Natural killer cell treated with Interleukin-12 subunit alpha and Interleukin-12 subunit beta and Interleukin-15 and Interleukin-18, amount 100 ng/mL, for 72 hours (primary cell): ENCODE data around the gene PRICKLE3. TPM values are rescaled to one million over a fixed set of nuclear protein-coding genes. Genes with fewer than 3 reads are reported as not detected.

Experiments used
- ATAC-seq, 2 donors: fragments of 150-1000 bp; cut with Tn5 transposase in 1 of 2; sonication (Bioruptor Pico), chemical (Tn5 transposase) in 1 of 2; 2 replicates each; pipeline ENCODE4 v1.10.0; 2021
- DNase-seq: peaks from one replicate; pipeline ENCODE4 v3.0.0; 2022; ENCODE audit warnings: low spot score
- H3K27ac Mint-ChIP-seq, 2 donors: 1 replicate in 1 of 2; 2 replicates in 1 of 2; pipeline ENCODE4 v1.8.0; 2022; ENCODE audit warnings: mixed read lengths in 2 of 2, mild to moderate bottlenecking in 1 of 2, moderate library complexity in 1 of 2
- H3K27me3 Mint-ChIP-seq, 2 donors: 1 replicate in 1 of 2; 2 replicates in 1 of 2; pipeline ENCODE4 v1.8.0; 2022; ENCODE audit warnings: mixed read lengths in 2 of 2
- H3K36me3 Mint-ChIP-seq: one replicate; pipeline ENCODE4 v1.8.0; 2022; ENCODE audit warnings: mixed read lengths
- H3K4me1 Mint-ChIP-seq, 2 donors: 1 replicate in 1 of 2; 2 replicates in 1 of 2; pipeline ENCODE4 v1.8.0; 2022; ENCODE audit warnings: low read depth in 2 of 2, mixed read lengths in 2 of 2, mild to moderate bottlenecking in 1 of 2
- H3K4me3 Mint-ChIP-seq: one replicate; pipeline ENCODE4 v1.8.0; 2022; ENCODE audit warnings: mixed read lengths
- H3K9me3 Mint-ChIP-seq: 2 replicates; pipeline ENCODE4 v1.8.0; 2022; ENCODE audit warnings: mixed read lengths
- total RNA-seq, 2 donors: library from RNA; stranded (reverse); gene quantifications; one replicate each; pipeline ENCODE4 v1.2.3, GENCODE V29; 2022

PRICKLE3 gene
- total RNA-seq, 2 donors from 2014 or later: 13.1 to 16.0 TPM

DNA sequence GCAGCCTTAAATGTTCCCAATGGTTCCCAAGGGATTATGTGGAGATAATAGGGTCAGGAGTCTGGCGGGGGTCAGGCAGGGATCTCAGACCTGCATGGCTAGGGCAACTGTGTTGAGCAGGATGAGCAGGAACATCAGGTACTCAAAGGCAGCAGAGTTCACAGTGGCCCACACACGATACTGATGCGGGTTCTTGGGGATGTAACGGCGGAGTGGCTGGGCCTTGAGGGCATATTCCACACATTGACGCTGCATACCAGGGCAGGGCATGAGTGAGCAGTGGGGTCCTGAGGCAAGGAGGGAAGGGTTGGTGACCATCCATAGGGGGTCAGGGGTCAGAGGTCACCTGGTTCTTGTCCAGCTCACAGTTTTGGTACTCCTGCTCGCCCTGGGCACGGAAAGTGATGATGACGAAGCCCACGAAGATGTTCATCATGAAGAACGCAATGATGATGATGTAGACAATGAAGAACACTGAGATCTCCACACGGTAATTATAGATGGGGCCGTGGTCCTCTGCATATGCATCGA lies 28.9 kb upstream of the PRICKLE3 start:
- peak; percentile 47 for DNase-seq
- Mint-ChIP-seq H3K36me3 (no peaks in the 10 kb centered on the region), H3K9me3 (peaks cover 5% of the 10 kb centered on the region), H3K27ac (no peak overlapping the region), H3K4me3 (no peak overlapping the region), H3K27me3 (peaks cover 0 to 3% of the 10 kb centered on the region in 2 donors), H3K4me1 (no peaks in the 10 kb centered on the region)
- no peak for ATAC-seq

DNA sequence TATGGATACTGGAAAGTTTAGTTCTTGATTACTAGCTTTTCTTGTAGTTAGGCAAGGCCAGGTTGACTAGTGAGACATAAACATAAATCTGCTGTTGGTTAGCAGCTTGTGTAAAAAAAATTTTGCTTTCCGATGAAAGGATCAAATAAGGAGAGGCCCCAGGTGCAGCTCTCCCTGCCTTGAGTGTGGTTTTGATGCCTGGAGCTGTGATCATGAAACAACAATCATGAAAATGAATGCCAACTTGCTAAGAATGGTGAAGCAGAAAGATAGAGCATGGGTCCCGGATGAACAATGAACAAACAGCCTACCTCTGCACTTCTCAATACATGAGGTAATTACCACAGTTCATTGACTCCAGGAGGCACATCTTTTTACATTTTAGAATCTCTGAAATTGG lies 28.2 kb upstream of the PRICKLE3 start:
- Mint-ChIP-seq H3K4me3 (no peak overlapping the region), H3K27me3 (peaks cover 0 to 3% of the 10 kb centered on the region in 2 donors), H3K4me1 (no peaks in the 10 kb centered on the region), H3K27ac (no peak overlapping the region), H3K9me3 (peaks cover 5% of the 10 kb centered on the region), H3K36me3 (no peaks in the 10 kb centered on the region)
- ATAC-seq (no peak), DNase-seq (peak; percentile 2)

DNA sequence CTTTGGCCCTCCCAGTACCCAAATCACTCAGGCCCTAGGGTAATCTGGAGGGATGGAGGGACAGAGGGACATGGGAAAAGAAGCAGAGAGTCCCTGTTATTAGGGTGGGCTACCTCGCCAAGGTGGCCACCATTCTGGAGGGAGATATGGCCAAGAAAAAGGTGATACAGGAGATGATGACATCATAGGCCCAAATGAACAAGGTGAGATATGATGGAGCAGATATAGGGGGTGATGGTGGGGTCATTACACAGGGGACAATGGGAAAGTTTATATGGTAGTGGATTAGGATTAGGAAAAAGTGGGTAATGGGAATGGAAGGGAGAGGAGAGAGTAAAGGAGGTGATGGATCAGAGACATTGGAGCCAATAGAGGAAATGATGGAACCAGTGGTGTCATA lies 26.7 kb upstream of the PRICKLE3 start:
- Mint-ChIP-seq H3K36me3 (no peaks in the 10 kb centered on the region), H3K4me1 (no peaks in the 10 kb centered on the region), H3K27me3 (peaks cover 0 to 3% of the 10 kb centered on the region in 2 donors), H3K9me3 (peaks cover 5% of the 10 kb centered on the region), H3K27ac (no peak overlapping the region), H3K4me3 (no peak overlapping the region)
- no peak for DNase-seq
- ATAC-seq: no peak

DNA sequence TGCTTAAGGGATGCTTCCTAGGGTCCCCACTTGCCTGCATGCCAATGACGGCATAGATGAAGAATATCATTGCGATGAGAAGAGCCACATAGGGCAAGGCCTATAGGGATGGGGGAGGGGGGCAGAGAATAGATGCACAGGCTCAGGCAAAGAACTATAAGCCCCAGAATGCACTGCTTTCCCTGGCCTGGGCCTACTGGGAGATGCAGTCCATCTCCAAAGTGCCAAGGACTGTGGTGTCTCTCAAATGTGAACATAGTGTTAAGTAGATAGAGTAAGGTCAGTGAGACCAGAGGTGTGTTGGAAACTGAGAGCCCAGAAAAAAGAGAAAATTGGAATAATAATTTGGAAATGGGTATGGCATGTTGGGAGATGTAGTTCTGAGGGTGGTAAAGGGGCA lies 26.0 kb upstream of the PRICKLE3 start:
- no peaks in the 10 kb centered on the region for H3K36me3 Mint-ChIP-seq
- H3K27me3 Mint-ChIP-seq: peaks cover 0 to 3% of the 10 kb centered on the region in 2 donors
- H3K27ac Mint-ChIP-seq: no peak overlapping the region
- H3K4me1 Mint-ChIP-seq: no peaks in the 10 kb centered on the region
- ATAC-seq (no peak), DNase-seq (no peak)
- peaks cover 5% of the 10 kb centered on the region for H3K9me3 Mint-ChIP-seq
- H3K4me3 Mint-ChIP-seq: no peak overlapping the region

DNA sequence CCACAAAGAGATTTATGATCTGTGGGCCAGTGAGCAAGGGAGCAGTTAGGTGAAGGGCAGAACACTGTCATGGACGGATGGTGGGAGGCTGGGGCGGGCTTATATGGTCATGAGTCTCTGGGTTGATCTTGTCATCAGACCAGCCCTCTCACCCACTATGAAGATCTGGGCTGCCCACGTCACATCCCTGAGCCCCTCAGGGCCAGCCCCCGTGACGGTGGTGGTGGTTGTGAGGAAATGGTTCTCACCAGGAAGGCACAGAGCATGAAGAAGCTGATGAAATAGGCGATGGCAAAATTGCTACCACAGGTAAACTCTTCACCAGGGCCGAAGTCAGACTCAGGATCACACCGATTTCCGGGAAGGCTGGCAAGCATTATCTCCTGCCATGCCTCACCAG lies 24.9 kb upstream of the PRICKLE3 start:
- no peak overlapping the region for H3K27ac Mint-ChIP-seq
- DNase-seq: no peak
- H3K27me3 Mint-ChIP-seq: peaks cover 0 to 3% of the 10 kb centered on the region in 2 donors
- no peak for ATAC-seq
- no peaks in the 10 kb centered on the region for H3K4me1 Mint-ChIP-seq
- peaks cover 5% of the 10 kb centered on the region for H3K9me3 Mint-ChIP-seq
- no peaks in the 10 kb centered on the region for H3K36me3 Mint-ChIP-seq
- no peak overlapping the region for H3K4me3 Mint-ChIP-seq

DNA sequence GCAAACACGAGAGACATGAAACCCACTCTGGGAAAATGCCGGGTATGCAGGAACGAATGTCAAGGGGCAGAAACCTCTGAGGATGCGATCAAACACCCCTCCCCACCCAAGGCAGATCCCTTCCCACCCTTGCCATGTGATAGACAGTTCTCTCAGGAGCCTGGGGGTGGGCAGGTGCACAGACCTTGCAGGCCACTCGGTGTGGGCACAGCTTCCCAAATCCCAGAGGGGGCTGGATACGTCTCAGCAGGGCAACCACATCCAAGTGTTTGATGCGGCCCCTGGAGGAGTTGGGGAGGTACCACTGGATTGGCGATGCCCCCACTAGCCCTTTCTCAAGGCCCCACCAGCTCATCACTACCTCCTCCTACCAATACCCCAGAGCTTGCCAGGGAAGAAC lies 24.2 kb upstream of the PRICKLE3 start:
- no peak for DNase-seq
- Mint-ChIP-seq H3K4me1 (no peaks in the 10 kb centered on the region), H3K27me3 (peaks cover 0 to 3% of the 10 kb centered on the region in 2 donors), H3K9me3 (peaks cover 5% of the 10 kb centered on the region), H3K4me3 (no peak overlapping the region), H3K36me3 (no peaks in the 10 kb centered on the region), H3K27ac (no peak overlapping the region)
- no peak for ATAC-seq

DNA sequence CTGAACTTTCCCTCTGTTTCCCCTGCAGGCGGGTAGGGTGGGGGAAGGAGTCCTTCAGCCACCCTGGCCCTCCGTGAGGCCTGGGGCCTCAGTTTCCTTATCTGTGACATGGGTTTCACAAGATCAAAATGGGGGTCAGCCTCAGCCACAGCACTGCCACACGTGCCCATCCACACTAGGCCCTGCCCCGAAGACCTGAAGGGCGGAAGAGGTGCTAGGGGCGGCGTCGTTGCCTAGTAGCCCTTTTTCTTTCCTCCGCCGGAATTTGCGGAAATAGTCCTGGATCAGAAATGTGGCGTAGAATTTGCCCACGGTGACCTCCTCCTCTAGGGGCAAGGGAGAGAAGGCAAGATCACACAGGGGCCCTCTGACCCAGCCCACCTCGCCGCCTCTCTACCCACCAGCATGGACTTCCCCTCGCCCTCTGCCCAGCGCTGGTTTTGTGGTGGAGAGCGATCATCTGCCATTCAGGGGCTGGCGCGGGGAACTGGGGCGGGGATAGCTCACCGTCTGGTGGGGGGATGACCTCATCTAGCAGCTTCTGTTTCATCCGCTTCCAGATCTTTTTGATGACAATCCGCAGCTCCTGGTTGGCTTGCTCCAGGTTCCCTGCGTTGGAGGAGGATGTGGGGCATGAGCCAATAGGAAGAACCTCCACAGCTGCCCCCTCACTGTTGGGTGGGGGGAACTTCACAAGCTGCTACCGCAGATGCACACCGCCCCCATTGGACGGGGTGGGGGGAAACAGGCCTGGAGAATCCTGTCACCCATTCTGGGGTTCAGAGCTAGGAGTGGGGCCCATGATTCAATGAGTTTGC lies 23.5 kb upstream of the PRICKLE3 start:
- Mint-ChIP-seq H3K27ac (no peak overlapping the region), H3K9me3 (peaks cover 5% of the 10 kb centered on the region), H3K4me1 (no peaks in the 10 kb centered on the region), H3K4me3 (no peak overlapping the region), H3K36me3 (no peaks in the 10 kb centered on the region), H3K27me3 (peaks cover 0 to 3% of the 10 kb centered on the region in 2 donors)
- peak in 1 of 2 donors; percentile 57 for ATAC-seq
- no peak for DNase-seq

DNA sequence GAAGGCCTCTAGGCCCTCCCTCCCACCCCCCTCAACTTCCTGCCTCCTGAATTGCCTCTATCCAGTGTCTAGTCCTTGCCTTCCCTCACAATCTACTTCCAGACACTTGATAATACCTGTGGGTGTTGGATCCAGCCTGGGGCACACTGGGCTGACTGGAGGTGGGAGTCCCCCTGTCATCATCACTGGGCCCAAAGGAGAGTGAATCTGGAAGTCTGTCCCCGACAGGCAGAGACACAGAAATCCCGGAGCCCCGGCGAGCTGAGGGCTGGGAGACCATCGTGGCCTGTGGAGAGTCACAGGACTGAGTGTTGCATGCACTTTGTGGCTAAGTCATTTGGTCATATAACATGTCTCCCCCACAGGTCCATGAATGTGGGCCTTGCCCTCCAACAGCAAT lies 22.2 kb upstream of the PRICKLE3 start:
- DNase-seq (no peak), ATAC-seq (no peak)
- Mint-ChIP-seq H3K4me1 (no peaks in the 10 kb centered on the region), H3K27ac (no peak overlapping the region), H3K9me3 (peaks cover 5% of the 10 kb centered on the region), H3K36me3 (no peaks in the 10 kb centered on the region), H3K27me3 (peaks cover 0 to 6% of the 10 kb centered on the region in 2 donors), H3K4me3 (no peak overlapping the region)

DNA sequence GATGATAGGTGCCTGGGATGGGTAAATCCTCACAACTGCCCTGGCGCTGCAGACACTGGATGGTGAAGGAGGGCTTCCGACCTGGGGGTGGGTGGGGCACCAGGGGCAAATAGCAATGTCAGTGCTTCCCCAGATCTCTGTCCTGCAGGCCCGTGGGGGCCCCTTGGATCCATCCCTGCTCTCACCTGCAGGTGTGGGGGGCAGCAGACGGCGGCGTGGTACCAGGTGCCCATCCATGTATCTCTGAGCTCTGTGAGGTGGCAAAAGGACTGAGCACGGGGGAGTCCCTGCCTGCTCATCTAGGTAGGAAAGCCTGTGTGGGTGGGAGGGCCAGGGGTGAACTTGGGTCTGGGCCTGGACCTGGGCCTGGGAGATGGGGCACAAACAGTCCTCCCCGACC lies 20.4 kb upstream of the PRICKLE3 start:
- peaks cover 0 to 6% of the 10 kb centered on the region in 2 donors for H3K27me3 Mint-ChIP-seq
- DNase-seq (no peak), ATAC-seq (no peak)
- no peaks in the 10 kb centered on the region for H3K36me3 Mint-ChIP-seq
- no peak overlapping the region for H3K4me3 Mint-ChIP-seq
- H3K27ac Mint-ChIP-seq: no peak overlapping the region
- H3K9me3 Mint-ChIP-seq: no peaks in the 10 kb centered on the region
- no peaks in the 10 kb centered on the region for H3K4me1 Mint-ChIP-seq

DNA sequence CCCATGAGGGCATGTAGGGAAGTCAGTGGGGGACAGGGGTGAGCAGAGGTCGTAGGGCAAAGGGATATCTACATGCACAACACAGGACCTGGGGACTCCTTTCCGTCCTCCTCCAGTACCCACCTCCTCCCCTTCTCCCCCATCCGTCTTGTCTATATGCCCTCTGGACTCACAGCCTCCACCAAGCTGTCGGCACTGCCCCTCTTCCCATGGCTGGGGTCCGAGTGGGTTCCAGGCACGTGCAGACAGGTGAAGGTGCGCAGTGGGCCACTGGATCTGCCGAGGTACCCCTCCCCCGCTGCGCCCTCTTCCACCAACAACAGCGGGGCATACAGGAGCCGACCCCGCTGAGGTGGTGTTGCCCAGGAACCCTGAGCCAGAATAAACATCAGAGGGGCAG lies 19.3 kb upstream of the PRICKLE3 start:
- Mint-ChIP-seq H3K4me3 (no peak overlapping the region), H3K4me1 (peaks cover 0 to 3% of the 10 kb centered on the region in 2 donors), H3K27ac (no peak overlapping the region), H3K9me3 (no peaks in the 10 kb centered on the region), H3K36me3 (no peaks in the 10 kb centered on the region), H3K27me3 (peaks cover 0 to 4% of the 10 kb centered on the region in 2 donors)
- no peak for ATAC-seq
- no peak for DNase-seq

DNA sequence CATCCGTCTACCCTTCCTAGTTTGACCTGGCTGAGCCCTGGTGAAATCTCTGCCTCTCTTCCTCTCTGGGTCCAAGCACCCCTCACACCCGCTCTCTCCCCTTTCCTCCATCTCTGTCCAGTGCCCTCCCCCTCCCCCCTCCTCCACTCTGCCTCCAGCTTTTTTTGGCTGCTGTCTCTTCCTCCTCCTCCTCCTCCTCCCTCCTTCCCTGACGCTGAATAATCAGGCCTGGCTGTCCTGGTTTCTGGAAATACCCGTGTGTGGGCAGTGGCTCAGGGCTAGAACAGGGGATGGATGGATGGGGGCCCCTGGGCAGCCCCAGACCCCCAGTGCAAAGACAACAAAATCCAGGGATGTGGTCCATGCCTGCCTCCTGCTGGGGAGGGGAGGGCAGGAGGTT lies 18.5 kb upstream of the PRICKLE3 start:
- Mint-ChIP-seq H3K9me3 (no peaks in the 10 kb centered on the region), H3K4me3 (no peak overlapping the region), H3K4me1 (peaks cover 0 to 4% of the 10 kb centered on the region in 2 donors), H3K27ac (no peak overlapping the region), H3K36me3 (no peaks in the 10 kb centered on the region), H3K27me3 (peaks cover 0 to 4% of the 10 kb centered on the region in 2 donors)
- no peak for DNase-seq
- ATAC-seq: no peak

DNA sequence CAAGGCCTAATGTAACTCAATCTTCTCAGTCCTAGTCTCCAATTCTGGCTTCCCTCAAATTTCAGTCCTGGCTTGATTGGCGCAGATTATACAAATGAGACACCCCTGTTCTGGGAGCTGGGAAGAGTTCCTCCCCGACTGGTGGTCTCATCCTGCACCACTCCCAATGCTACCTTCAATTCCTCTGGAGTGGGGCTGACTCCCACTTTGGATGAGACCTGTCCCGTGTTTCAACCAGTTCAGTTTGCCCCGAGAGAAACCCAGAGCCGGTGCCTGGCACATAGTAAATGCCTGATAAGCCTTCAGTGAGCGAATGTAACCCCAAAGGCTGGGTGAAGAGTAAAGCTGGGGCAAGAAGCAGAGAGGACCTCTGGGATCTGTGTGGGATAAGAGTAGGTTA lies 17.8 kb upstream of the PRICKLE3 start:
- Mint-ChIP-seq H3K27ac (no peak overlapping the region), H3K36me3 (no peaks in the 10 kb centered on the region), H3K27me3 (peaks cover 0 to 4% of the 10 kb centered on the region in 2 donors), H3K4me1 (peaks cover 4 to 8% of the 10 kb centered on the region in 2 donors), H3K4me3 (no peak overlapping the region), H3K9me3 (no peaks in the 10 kb centered on the region)
- DNase-seq (no peak), ATAC-seq (no peak)

DNA sequence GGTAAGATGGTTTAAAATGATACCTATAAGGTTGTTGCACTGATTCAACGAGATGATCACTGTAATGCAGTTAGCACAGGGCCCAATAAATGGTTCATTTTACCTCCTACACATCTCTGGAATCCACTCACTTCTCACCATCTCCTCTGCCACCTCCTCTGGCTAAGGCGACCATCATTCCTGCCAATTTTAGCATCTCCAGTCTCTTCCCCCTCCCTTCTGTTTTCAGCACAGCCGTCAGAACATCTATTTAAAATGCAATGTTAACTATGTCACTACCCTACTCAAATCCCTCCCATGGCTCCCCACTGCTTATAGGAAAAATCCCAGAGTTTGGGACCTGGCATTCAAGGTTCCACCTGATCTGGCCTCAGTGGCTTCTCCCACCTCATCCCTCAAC lies 17.4 kb upstream of the PRICKLE3 start:
- Mint-ChIP-seq H3K9me3 (no peaks in the 10 kb centered on the region), H3K36me3 (no peaks in the 10 kb centered on the region), H3K4me1 (peaks cover 5 to 11% of the 10 kb centered on the region in 2 donors), H3K27ac (no peak overlapping the region), H3K4me3 (no peak overlapping the region), H3K27me3 (peaks cover 0 to 4% of the 10 kb centered on the region in 2 donors)
- ATAC-seq (no peak), DNase-seq (no peak)

DNA sequence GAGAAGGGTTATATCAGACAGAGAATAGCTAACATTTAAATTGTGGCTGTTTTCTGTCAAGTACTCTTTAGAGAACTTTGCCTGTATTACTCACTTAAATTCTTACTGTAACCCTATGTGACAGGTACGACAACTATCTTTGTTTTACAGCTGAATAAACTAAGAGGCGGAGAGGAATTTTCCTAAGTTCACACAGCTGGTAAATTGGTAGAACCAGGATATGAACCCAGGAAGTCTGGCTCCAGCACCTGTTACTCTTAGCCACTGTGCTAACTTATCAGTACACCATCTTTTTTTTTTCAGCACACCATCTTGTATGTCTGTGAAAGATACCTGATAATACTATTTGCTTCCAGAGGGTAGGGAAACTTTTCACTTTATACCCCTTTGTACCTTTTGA lies 15.8 kb upstream of the PRICKLE3 start:
- H3K36me3 Mint-ChIP-seq: no peaks in the 10 kb centered on the region
- DNase-seq (no peak), ATAC-seq (no peak)
- no peaks in the 10 kb centered on the region for H3K9me3 Mint-ChIP-seq
- H3K4me1 Mint-ChIP-seq: peaks cover 14 to 15% of the 10 kb centered on the region in 2 donors
- H3K4me3 Mint-ChIP-seq: no peak overlapping the region
- H3K27me3 Mint-ChIP-seq: peaks cover 9 to 10% of the 10 kb centered on the region in 2 donors
- H3K27ac Mint-ChIP-seq: no peak overlapping the region
